Psoas muscle (tissue), 8 donors: Measurements from ENCODE around the gene SPON1. TPM values are rescaled to one million over a fixed set of nuclear protein-coding genes. Genes with fewer than 3 reads are reported as not detected.
"Not testable (repeated sequence)": the region's sequence is repeated elsewhere in the genome, so short reads cannot be mapped to it uniquely, and the experiment has no call there.

Experiments used
- ATAC-seq, 4 donors: fragments of 200-7000 bp; cut with Tn5 transposase; one replicate each; pipeline ENCODE4 v1.9.1; 2020; ENCODE audit warnings: moderate library complexity in 3 of 4, mild to moderate bottlenecking in 2 of 4
- DNase-seq, 2 donors: peaks; one replicate each; pipeline ENCODE4 v3.0.0-alpha.2; 2020
- H3K27ac ChIP-seq: fragments of 200-600 bp; one replicate; pipeline ENCODE4 v1.8.0; 2022
- H3K27me3 ChIP-seq, 3 donors: fragments of 200-600 bp in 1 of 3; one replicate each; pipeline versions ENCODE4 v1.6.1 to v1.8.0; 2013 to 2022; ENCODE audit warnings: low read length in 2 of 3, mild to moderate bottlenecking in 2 of 3, moderate library complexity in 1 of 3; ENCODE audit not compliant: insufficient read depth in 3 of 3
- H3K36me3 ChIP-seq, 2 donors: fragments of 200-600 bp in 1 of 2; one replicate each; pipeline versions ENCODE4 v1.6.1 to v1.8.0; 2013 to 2022; ENCODE audit warnings: low read depth in 1 of 2, mild to moderate bottlenecking in 1 of 2, moderate library complexity in 1 of 2; ENCODE audit not compliant: insufficient read depth in 1 of 2
- H3K4me1 ChIP-seq: fragments of 200-600 bp; one replicate; pipeline ENCODE4 v1.8.0; 2022
- H3K4me3 ChIP-seq: fragments of 200-600 bp; one replicate; pipeline ENCODE4 v1.8.0; 2022; ENCODE audit warnings: mild to moderate bottlenecking
- H3K9me3 ChIP-seq: fragments of 200-600 bp; one replicate; pipeline ENCODE4 v1.8.0; 2022
- WGBS, 3 donors: extraction: QIAGEN DNeasy Blood & Tissue Kit; methylation state at CpG; one replicate each; pipeline versions ENCODE4 v1.1.6 to v1.1.7; 2013; 5-methylcytosine and 5-hydroxymethylcytosine counted together
- intact Hi-C, 2 donors: fragments of 100-400 bp; cut with DNase I; formaldehyde crosslinking; loops; one replicate each; pipeline versions ENCODE4 v1.11.0 to v1.14.2; 2022
- polyA plus RNA-seq, 3 donors: library from polyadenylated mRNA; stranded (reverse); fragments of 200-250 nt; gene quantifications; one replicate each; pipeline ENCODE4 v1.2.3, GENCODE V29; 2013
- total RNA-seq, 4 donors: library from RNA; stranded (reverse); fragmentation: NEBNext Ultra II Directional in 2 of 4; extraction: Animal tissue kit (Norgen Biotek cat#: 25700) in 2 of 4; gene quantifications; one replicate each; pipeline versions ENCODE4 v1.2.1 to v1.2.4, GENCODE V29; 2021 to 2023
- TF ChIP-seq, protein P1 (sequence below): fragments of 200-600 bp; IDR thresholded peaks from one replicate; pipeline ENCODE4 v1.8.0; 2022; ENCODE audit warnings: antibody characterized with exemption
- donor health status: healthy with polysubstance abuse.
- donor health status: DM: no; HTN: no; CAD: no; lungs with moderate emphysema.
- donor health status: Bipolar disorder and iron deficiency.
- donor health status: healthy.
- donor health status: DM: yes; HTN: yes; CAD: no.
- donor health status: DM: no; HTN: no; CAD: no.
- donor health status: DM: no; HTN: no; CAD: no.
- donor health status: DM: yes; HTN: yes; CAD: no.

SPON1 gene
- total and polyA plus RNA-seq, 7 donors: 0.24 to 1.6 (median 1.2) TPM

DNA sequence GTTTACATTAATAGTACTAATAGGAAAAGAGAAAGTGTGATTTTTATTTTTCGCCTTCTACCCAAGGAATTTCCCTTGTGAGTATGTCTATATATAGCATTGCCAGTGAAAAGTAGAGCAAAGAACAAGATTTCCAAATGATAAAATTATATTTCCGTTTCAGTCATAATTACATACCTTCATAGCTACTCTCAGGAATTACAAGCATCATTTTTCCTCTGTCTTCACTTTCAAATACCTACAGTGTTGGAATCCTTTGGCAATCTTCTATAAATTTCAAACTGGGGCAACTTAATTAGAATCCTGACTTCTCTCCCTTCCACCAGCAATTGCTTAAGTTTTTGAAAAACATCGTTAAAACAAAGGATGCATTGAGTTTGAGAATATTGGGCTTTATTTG is 35.5 kb upstream of the SPON1 start:
- H3K36me3 ChIP-seq: no peaks in the 10 kb centered on the region
- TF ChIP-seq, protein P1, sequence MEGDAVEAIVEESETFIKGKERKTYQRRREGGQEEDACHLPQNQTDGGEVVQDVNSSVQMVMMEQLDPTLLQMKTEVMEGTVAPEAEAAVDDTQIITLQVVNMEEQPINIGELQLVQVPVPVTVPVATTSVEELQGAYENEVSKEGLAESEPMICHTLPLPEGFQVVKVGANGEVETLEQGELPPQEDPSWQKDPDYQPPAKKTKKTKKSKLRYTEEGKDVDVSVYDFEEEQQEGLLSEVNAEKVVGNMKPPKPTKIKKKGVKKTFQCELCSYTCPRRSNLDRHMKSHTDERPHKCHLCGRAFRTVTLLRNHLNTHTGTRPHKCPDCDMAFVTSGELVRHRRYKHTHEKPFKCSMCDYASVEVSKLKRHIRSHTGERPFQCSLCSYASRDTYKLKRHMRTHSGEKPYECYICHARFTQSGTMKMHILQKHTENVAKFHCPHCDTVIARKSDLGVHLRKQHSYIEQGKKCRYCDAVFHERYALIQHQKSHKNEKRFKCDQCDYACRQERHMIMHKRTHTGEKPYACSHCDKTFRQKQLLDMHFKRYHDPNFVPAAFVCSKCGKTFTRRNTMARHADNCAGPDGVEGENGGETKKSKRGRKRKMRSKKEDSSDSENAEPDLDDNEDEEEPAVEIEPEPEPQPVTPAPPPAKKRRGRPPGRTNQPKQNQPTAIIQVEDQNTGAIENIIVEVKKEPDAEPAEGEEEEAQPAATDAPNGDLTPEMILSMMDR: no peak
- intact Hi-C loops: no loop called here
- H3K9me3 ChIP-seq: no peaks in the 10 kb centered on the region
- no peaks in the 10 kb centered on the region for H3K4me1 ChIP-seq
- WGBS, 3 donors: 82 to 88% (median 84%) methylated on average over 3 of the region's 3 CpGs
- no peaks in the 10 kb centered on the region for H3K27me3 ChIP-seq
- no peak for ATAC-seq
- H3K4me3 ChIP-seq: no peak overlapping the region
- no peak for DNase-seq
- no peak overlapping the region for H3K27ac ChIP-seq

DNA sequence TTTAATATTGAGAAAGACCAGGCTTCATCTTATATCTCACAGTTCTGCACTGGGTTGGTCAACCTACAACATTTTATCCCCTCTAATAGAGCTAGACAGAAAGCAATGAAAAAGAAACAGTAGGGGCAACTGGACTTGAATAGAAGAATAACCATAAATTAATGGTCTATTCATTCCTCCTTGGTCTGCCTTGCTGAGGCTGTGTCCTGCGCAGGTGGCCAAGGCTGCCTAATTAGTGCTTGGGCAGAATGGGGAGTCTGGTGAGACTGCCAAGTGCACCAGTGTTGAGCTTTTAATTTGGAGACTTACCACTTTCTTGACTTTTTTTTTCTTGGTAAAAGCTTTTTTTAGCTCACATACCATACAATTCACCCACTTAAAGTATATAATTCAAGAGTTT is 35.0 kb upstream of the SPON1 start:
- no peaks in the 10 kb centered on the region for H3K27me3 ChIP-seq
- no peak overlapping the region for H3K4me3 ChIP-seq
- DNase-seq: no peak
- intact Hi-C loops: no loop called here
- H3K36me3 ChIP-seq: no peaks in the 10 kb centered on the region
- WGBS, 3 donors: 89 to 96% (median 92%) methylated on average over 1 of the region's 1 CpG
- H3K9me3 ChIP-seq: no peaks in the 10 kb centered on the region
- H3K27ac ChIP-seq: no peak overlapping the region
- no peaks in the 10 kb centered on the region for H3K4me1 ChIP-seq
- no peak for ATAC-seq
- TF ChIP-seq, protein P1: no peak

DNA sequence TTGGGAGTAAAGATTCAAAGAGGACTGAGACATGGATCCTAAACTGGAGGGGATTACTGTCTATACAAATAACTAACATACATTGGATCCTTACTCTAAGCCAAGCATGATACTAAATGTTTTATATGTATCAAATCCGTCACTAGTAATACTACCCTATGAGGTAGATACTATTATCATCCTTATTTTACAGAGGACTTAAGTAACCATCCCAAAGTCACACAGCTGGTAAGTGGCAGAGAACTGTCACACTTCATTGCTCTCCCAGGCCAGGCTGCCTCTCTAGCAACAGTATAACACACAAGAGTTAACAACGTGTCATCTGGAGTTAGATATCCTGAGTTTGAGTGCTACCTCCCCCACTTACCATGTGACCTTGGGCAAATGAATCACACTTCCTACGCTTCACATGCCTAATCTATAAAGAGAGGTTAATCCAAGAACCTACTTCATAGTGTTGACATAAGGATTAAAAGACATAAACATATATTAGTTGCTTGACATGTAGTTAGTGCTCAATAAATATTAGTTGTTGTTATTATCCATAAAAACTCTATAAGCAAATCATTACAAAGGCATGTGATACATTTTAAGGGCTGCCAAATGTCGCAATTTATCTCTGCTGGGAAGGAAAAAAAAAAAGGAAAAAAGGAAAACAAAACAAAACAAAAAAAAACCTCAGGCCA is 33.8 kb upstream of the SPON1 start:
- Histone ChIP-seq H3K27ac (no peak overlapping the region), H3K36me3 (no peaks in the 10 kb centered on the region), H3K27me3 (no peaks in the 10 kb centered on the region), H3K4me3 (no peak overlapping the region), H3K4me1 (no peaks in the 10 kb centered on the region), H3K9me3 (no peaks in the 10 kb centered on the region)
- no peak for ATAC-seq
- intact Hi-C loops: no loop called here
- TF ChIP-seq, protein P1: no peak
- no peak for DNase-seq
- 51 to 62% (median 53%) methylated on average over 4 of the region's 4 CpGs for WGBS, 3 donors

DNA sequence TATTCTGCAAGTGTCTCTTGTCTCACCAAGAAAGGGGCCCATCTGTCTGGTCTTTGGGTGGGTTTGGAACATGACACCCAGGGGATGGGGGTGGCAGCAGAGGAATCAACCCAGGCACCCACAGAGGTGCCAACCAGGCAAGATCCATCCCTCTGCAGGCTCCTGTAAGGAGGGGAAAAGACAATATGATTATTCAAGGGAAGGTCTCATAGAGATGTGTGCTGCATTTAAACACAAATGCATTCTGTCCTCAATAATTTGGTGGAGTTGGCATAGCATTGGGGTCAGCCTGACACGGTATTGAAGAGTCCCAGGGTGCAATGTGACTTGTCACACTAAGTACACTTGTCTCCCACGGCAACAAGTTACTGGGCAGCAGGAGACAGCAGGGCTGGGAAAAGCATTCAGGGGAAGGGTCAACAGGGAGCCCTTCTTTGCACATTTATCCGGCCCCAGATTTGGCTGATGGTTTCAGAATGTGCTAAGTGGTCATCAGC is 33.1 kb upstream of the SPON1 start:
- DNase-seq: no peak
- no peak for ATAC-seq
- no peak overlapping the region for H3K27ac ChIP-seq
- TF ChIP-seq, protein P1: no peak
- H3K36me3 ChIP-seq: no peaks in the 10 kb centered on the region
- 24 to 49% (median 26%) methylated on average over 3 of the region's 3 CpGs for WGBS, 3 donors
- H3K4me3 ChIP-seq: no peak overlapping the region
- H3K4me1 ChIP-seq: no peaks in the 10 kb centered on the region
- intact Hi-C loops: no loop called here
- no peaks in the 10 kb centered on the region for H3K9me3 ChIP-seq
- H3K27me3 ChIP-seq: no peaks in the 10 kb centered on the region

DNA sequence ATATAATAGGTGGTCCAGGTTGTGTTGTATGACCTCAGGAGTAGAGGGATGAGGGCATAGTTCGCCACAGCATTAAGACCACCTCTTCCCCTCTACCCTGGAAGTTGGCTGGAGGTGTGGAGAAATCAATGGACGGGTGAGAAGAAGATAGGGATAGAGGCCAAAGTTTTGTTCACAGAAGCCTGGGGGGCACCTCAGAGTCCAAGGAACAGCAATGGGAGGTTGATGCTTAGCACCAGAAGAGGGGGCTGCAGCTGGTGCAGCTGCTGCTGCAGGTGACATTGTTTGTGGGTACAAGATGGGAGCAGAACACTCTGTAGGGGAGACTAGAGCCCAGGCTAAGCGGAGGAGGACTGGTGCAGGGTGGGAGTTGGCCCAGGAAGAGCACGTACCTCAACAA is 31.2 kb upstream of the SPON1 start:
- intact Hi-C loops: no loop called here

DNA sequence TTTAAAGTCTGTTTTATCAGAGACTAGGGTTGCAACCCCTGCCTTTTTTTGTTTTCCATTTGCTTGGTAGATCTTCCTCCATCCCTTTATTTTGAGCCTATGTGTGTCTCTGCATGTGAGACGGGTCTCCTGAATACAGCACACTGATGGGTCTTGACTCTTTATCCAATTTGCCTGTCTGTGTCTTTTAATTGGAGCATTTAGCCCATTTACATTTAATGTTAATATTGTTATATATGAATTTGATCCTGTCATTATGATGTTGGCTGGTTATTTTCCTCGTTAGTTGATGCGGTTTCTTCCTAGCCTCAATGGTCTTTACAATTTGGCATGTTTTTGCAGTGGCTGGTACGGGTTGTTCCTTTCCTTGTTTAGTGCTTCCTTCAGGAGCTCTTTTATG is 25.4 kb upstream of the SPON1 start:
- H3K27me3 ChIP-seq, H3K36me3 ChIP-seq, H3K9me3 ChIP-seq, DNase-seq, H3K4me1 ChIP-seq, H3K4me3 ChIP-seq, H3K27ac ChIP-seq, ATAC-seq, intact Hi-C loops: not testable (repeated sequence)
- WGBS, 3 donors: 81 to 92% (median 91%) methylated on average over 4 of the region's 4 CpGs

More for the DNA sequence above, 31.2 kb upstream of the SPON1 start:
- TF ChIP-seq, protein P1: no peak
- Histone ChIP-seq H3K9me3 (no peaks in the 10 kb centered on the region), H3K4me3 (no peak overlapping the region), H3K4me1 (no peaks in the 10 kb centered on the region), H3K27ac (no peak overlapping the region), H3K36me3 (no peaks in the 10 kb centered on the region), H3K27me3 (no peaks in the 10 kb centered on the region)
- 88 to 93% (median 91%) methylated on average over 4 of the region's 4 CpGs for WGBS, 3 donors
- ATAC-seq (no peak), DNase-seq (no peak)

DNA sequence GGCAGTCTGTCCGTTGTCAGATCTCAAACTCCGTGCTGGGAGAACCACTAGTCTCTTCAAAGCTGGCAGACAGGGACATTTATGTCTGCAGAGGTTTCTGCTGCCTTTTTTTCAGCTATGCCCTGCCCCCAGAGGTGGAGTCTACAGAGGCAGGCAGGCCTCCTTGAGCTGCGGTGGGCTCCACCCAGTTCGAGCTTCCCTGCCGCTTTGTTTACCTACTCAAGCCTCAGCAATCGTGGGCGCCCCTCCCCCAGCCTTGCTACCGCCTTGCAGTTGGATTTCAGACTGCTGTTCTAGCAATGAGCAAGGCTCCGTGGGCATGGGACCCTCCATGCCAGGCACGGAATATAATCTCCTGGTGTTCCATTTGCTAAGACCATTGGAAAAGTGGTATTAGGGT is 23.7 kb upstream of the SPON1 start:
- H3K4me3 ChIP-seq, ATAC-seq, DNase-seq, H3K27ac ChIP-seq, intact Hi-C loops, H3K36me3 ChIP-seq, H3K27me3 ChIP-seq, H3K9me3 ChIP-seq, H3K4me1 ChIP-seq: not testable (repeated sequence)
- WGBS, 3 donors: 85 to 91% (median 87%) methylated on average over 10 of the region's 10 CpGs
